Measurements from ENCODE around the gene CNRIP1. TPM values are rescaled to one million over a fixed set of nuclear protein-coding genes. Genes with fewer than 3 reads are reported as not detected.
A peak's percentile ranks its signal among the peaks of the same experiment; 100 is the strongest.

CNRIP1 gene
- total RNA-seq, 4 donors from 2014 or later, result 30.2 to 58.1 (median 40.6) TPM

DNA sequence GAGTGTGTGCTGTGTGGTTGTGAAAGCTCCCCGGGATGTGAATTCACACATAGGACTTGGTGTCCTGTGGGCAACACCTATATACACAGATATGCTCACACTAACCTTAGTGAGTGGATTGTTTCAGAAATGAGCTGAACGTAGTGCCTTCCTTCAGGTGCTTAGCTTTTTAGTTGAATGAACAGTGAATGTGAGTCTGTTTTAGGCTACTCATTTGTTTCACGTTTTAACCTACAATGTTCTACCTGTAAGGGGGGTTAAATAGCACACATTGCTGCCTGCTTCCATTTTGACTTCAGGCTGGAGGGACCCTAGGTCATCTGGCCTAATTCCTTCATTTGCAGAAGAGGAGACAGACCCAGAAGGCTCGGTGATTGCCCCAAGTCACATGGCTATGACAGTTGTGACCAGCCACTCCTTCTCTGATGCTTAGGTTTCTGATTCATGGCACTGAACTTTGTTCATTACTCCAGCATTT, 46.4 kb upstream of the CNRIP1 start:
- H3K27me3 ChIP-seq, result no peaks in the 10 kb centered on the region
- TF ChIP-seq, protein P1, sequence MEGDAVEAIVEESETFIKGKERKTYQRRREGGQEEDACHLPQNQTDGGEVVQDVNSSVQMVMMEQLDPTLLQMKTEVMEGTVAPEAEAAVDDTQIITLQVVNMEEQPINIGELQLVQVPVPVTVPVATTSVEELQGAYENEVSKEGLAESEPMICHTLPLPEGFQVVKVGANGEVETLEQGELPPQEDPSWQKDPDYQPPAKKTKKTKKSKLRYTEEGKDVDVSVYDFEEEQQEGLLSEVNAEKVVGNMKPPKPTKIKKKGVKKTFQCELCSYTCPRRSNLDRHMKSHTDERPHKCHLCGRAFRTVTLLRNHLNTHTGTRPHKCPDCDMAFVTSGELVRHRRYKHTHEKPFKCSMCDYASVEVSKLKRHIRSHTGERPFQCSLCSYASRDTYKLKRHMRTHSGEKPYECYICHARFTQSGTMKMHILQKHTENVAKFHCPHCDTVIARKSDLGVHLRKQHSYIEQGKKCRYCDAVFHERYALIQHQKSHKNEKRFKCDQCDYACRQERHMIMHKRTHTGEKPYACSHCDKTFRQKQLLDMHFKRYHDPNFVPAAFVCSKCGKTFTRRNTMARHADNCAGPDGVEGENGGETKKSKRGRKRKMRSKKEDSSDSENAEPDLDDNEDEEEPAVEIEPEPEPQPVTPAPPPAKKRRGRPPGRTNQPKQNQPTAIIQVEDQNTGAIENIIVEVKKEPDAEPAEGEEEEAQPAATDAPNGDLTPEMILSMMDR (IDR thresholded peaks at IDR 0.05), result no peak
- no peak for TF ChIP-seq POLR2A (IDR thresholded peaks at IDR 0.05)
- no peaks in the 10 kb centered on the region for H3K36me3 ChIP-seq
- no peak for DNase-seq
- no peak overlapping the region for H3K4me3 ChIP-seq
- intact Hi-C loops (cut with DNase I; ENCODE audit: low total_unique reads), result no loop called here
- H3K4me1 ChIP-seq, result no peaks in the 10 kb centered on the region
- no peaks in the 10 kb centered on the region for H3K9me3 ChIP-seq
- no peak overlapping the region for H3K27ac ChIP-seq

DNA sequence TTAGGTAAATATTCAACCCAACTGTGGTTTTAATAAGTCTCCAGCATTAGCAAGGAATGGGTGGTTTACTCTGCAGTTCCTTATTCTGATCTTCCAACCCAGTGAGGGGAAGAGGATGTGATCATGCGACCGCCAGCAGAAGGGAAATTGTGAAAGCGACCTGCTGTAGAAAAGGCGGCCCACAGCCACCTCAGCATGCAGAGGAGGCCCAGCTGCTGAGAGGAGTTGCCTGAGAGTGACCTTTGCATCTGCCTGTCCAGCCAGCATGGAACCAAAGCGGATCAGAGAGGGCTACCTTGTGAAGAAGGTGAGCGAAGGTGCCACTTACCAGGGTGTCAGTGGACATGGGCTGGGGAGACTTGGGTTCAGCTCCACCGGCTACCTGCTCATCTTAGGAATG, 45.3 kb upstream of the CNRIP1 start, which contains the start of gene PLEK:
Gene PLEK (plus strand): TSS at position 196 of the 400 bp plus-strand sequence. CDS start 70 bp downstream, at position 266.
- TF ChIP-seq, protein P1 (IDR thresholded peaks at IDR 0.05), result no peak
- TF ChIP-seq POLR2A (IDR thresholded peaks at IDR 0.05), result no peak
- peak in 1 of 2 donors; percentile 15 for DNase-seq
- Histone ChIP-seq H3K27ac (no peak within 1 kb of the TSS), H3K36me3 (no peaks in the 10 kb centered on the region), H3K4me1 (no peaks in the 10 kb centered on the region), H3K4me3 (no peak within 1 kb of the TSS), H3K27me3 (no peaks in the 10 kb centered on the region), H3K9me3 (no peaks in the 10 kb centered on the region)
- intact Hi-C loops (cut with DNase I; ENCODE audit: low total_unique reads), result no loop called here

DNA sequence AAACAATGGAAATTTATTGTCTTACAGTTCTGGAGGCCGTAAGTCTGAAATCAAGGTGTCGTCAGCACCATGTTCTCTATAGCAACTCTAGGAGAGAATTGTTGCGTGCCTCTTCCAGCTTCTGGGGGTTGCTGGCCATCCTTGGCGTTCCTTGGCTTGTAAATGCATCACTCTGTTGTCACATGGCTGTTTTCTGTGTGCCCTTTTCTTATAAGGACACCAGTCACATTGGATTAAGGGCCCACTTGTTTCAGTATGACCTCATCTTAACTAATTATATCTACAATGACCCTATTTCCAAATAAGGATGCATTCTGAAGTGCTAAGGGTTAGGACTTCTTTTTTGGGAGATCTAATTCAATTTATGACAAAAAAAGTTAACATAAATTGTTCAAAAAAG, 44.0 kb upstream of the CNRIP1 start:
- intact Hi-C loops (cut with DNase I; ENCODE audit: low total_unique reads), result no loop called here
- no peak for TF ChIP-seq POLR2A (IDR thresholded peaks at IDR 0.05)
- TF ChIP-seq, protein P1 (IDR thresholded peaks at IDR 0.05), result no peak

DNA sequence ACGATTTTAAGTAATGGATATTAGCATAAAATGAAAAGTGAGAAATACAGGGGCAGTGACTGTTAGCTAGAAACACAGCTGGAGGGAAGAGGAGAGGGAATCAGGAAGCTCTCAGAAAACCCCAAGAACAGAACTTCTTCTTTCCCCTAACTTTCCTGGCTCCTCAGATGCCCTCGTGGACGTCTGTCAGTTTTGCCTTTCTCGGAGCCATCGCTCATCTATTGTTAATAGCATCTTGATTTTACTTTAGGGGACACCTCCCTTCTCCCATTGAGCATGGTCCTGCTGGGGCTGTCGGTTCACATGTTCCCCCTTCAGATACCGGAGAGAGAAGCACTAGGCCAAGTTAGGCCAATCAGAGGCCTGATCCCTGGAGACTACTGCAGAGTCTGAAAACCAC, 43.0 kb upstream of the CNRIP1 start:
- no peak for DNase-seq
- no peak overlapping the region for H3K27ac ChIP-seq
- intact Hi-C loops (cut with DNase I; ENCODE audit: low total_unique reads), result no loop called here

More for the DNA sequence above, 44.0 kb upstream of the CNRIP1 start:
- Histone ChIP-seq H3K27ac (no peak overlapping the region), H3K9me3 (no peaks in the 10 kb centered on the region), H3K27me3 (no peaks in the 10 kb centered on the region), H3K4me3 (no peak overlapping the region), H3K36me3 (no peaks in the 10 kb centered on the region), H3K4me1 (no peaks in the 10 kb centered on the region)
- DNase-seq, result no peak

DNA sequence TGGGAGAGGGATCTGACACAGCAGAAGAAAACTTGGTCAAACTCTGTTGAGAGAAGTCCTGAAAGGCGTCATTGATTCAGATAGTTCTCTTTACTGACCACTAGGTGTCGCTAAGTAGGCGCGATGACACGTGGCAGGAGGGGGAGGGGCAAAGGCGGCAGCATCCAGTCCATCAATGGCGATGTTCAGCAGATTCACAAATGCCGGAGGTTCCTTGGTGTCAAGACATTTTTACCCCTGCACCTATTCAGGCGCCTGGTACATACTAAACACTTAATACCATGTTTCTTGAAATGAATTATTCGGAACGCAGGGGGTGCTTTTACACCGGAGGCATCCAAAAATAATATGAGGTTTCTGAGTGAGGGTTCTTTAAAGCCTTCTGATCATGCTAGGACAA, 42.3 kb upstream of the CNRIP1 start:
- H3K4me3 ChIP-seq, result no peak overlapping the region
- no peaks in the 10 kb centered on the region for H3K4me1 ChIP-seq
- no peaks in the 10 kb centered on the region for H3K36me3 ChIP-seq
- no peak overlapping the region for H3K27ac ChIP-seq
- TF ChIP-seq, protein P1 (IDR thresholded peaks at IDR 0.05), result peak; percentile 48 to 76 (median 67)
- no peak for TF ChIP-seq POLR2A (IDR thresholded peaks at IDR 0.05)
- DNase-seq, result peak; percentile 54 to 63
- no peaks in the 10 kb centered on the region for H3K27me3 ChIP-seq
- intact Hi-C loops (cut with DNase I; ENCODE audit: low total_unique reads), result no loop called here
- no peaks in the 10 kb centered on the region for H3K9me3 ChIP-seq

More for the DNA sequence above, 43.0 kb upstream of the CNRIP1 start:
- Histone ChIP-seq H3K9me3 (no peaks in the 10 kb centered on the region), H3K36me3 (no peaks in the 10 kb centered on the region), H3K4me1 (no peaks in the 10 kb centered on the region), H3K4me3 (no peak overlapping the region), H3K27me3 (no peaks in the 10 kb centered on the region)
- TF ChIP-seq, protein P1 (IDR thresholded peaks at IDR 0.05), result no peak
- TF ChIP-seq POLR2A (IDR thresholded peaks at IDR 0.05), result no peak
